T-helper 1 cell treated with Interleukin-12 subunit alpha and Interleukin-12 subunit beta and Interleukin-4 antibody, amounts not matched to agents 30 μg/mL and 1 μg/mL, for 36 hours (primary cell): Measurements from ENCODE around the gene CCNG1.
A peak's percentile ranks its signal among the peaks of the same experiment; 100 is the strongest.
"Not testable (repeated sequence)": the region's sequence is repeated elsewhere in the genome, so short reads cannot be mapped to it uniquely, and the experiment has no call there.

Experiments used
- H3K27ac Mint-ChIP-seq: one replicate; pipeline ENCODE4 v1.8.0; 2021; ENCODE audit warnings: mild to moderate bottlenecking, mixed read lengths
- H3K27me3 Mint-ChIP-seq: one replicate; pipeline ENCODE4 v1.8.0; 2021; ENCODE audit warnings: low read depth, mixed read lengths
- H3K36me3 Mint-ChIP-seq: one replicate; pipeline ENCODE4 v1.8.0; 2021; ENCODE audit warnings: low read depth, mixed read lengths
- H3K4me1 Mint-ChIP-seq: one replicate; pipeline ENCODE4 v1.8.0; 2021; ENCODE audit warnings: low read depth, mixed read lengths
- H3K4me3 Mint-ChIP-seq: one replicate; pipeline ENCODE4 v1.8.0; 2021; ENCODE audit warnings: mild to moderate bottlenecking, moderate library complexity, mixed read lengths
- H3K9me3 Mint-ChIP-seq: one replicate; pipeline ENCODE4 v1.8.0; 2021; ENCODE audit warnings: mixed read lengths

Gene CCNG1

GRCh38 chr5:163426128-163426527 is 11.3 kb upstream of the CCNG1 start:
- H3K4me3 Mint-ChIP-seq, H3K4me1 Mint-ChIP-seq, H3K36me3 Mint-ChIP-seq, H3K27ac Mint-ChIP-seq, H3K27me3 Mint-ChIP-seq, H3K9me3 Mint-ChIP-seq: not testable (repeated sequence)

GRCh38 chr5:163432544-163432943 is 4.9 kb upstream of the CCNG1 start:
- H3K9me3 Mint-ChIP-seq, result no peaks in the 10 kb centered on the region
- no peak overlapping the region for H3K4me3 Mint-ChIP-seq
- no peaks in the 10 kb centered on the region for H3K36me3 Mint-ChIP-seq
- peaks cover 13% of the 10 kb centered on the region for H3K4me1 Mint-ChIP-seq
- H3K27me3 Mint-ChIP-seq, result peaks cover 24% of the 10 kb centered on the region
- no peak overlapping the region for H3K27ac Mint-ChIP-seq

GRCh38 chr5:163433271-163433670 is 4.1 kb upstream of the CCNG1 start:
- Mint-ChIP-seq H3K4me3 (no peak overlapping the region), H3K4me1 (peaks cover 15% of the 10 kb centered on the region), H3K27ac (no peak overlapping the region), H3K27me3 (peaks cover 24% of the 10 kb centered on the region), H3K36me3 (peaks cover 2% of the 10 kb centered on the region), H3K9me3 (no peaks in the 10 kb centered on the region)

- Mint-ChIP-seq H3K27me3 (peaks cover 24% of the 10 kb centered on the region), H3K36me3 (peaks cover 10% of the 10 kb centered on the region), H3K9me3 (no peaks in the 10 kb centered on the region), H3K27ac (no peak overlapping the region), H3K4me1 (peaks cover 24% of the 10 kb centered on the region), H3K4me3 (no peak overlapping the region)
Measured at GRCh38 chr5:163434401-163434866, 3.0 kb upstream of the CCNG1 start.

GRCh38 chr5:163436515-163436914 is 880 bp upstream of the CCNG1 start:
- peaks cover 37% of the 10 kb centered on the region for H3K4me1 Mint-ChIP-seq
- H3K9me3 Mint-ChIP-seq, result no peaks in the 10 kb centered on the region
- peak overlapping the region; percentile 88 for H3K27ac Mint-ChIP-seq

GRCh38 chr5:163437011-163437308 is 435 bp upstream of the CCNG1 start:
- Mint-ChIP-seq H3K27me3 (peaks cover 21% of the 10 kb centered on the region), H3K9me3 (no peaks in the 10 kb centered on the region), H3K27ac (peak overlapping the region; percentile 88), H3K4me3 (peak overlapping the region; percentile 89), H3K36me3 (peaks cover 24% of the 10 kb centered on the region), H3K4me1 (peaks cover 37% of the 10 kb centered on the region)

More at GRCh38 chr5:163436515-163436914, 880 bp upstream of the CCNG1 start:
- peak overlapping the region; percentile 89 for H3K4me3 Mint-ChIP-seq
- peaks cover 23% of the 10 kb centered on the region for H3K36me3 Mint-ChIP-seq
- peaks cover 24% of the 10 kb centered on the region for H3K27me3 Mint-ChIP-seq

GRCh38 chr5:163439092-163439425 is 1.7 kb downstream of the CCNG1 start:
- no peak overlapping the region for H3K27ac Mint-ChIP-seq
- peaks cover 40% of the 10 kb centered on the region for H3K4me1 Mint-ChIP-seq
- H3K27me3 Mint-ChIP-seq, result peaks cover 8% of the 10 kb centered on the region
- H3K36me3 Mint-ChIP-seq, result peaks cover 33% of the 10 kb centered on the region
- peak overlapping the region; percentile 89 for H3K4me3 Mint-ChIP-seq
- no peaks in the 10 kb centered on the region for H3K9me3 Mint-ChIP-seq

GRCh38 chr5:163440954-163441353 is 3.6 kb downstream of the CCNG1 start:
- Mint-ChIP-seq H3K27me3 (no peaks in the 10 kb centered on the region), H3K4me3 (no peak overlapping the region), H3K27ac (no peak overlapping the region), H3K36me3 (peaks cover 36% of the 10 kb centered on the region), H3K4me1 (peaks cover 38% of the 10 kb centered on the region), H3K9me3 (no peaks in the 10 kb centered on the region)

- Mint-ChIP-seq H3K27me3 (no peaks in the 10 kb centered on the region), H3K4me1 (peaks cover 21% of the 10 kb centered on the region), H3K27ac (no peak overlapping the region), H3K9me3 (no peaks in the 10 kb centered on the region), H3K36me3 (peaks cover 51% of the 10 kb centered on the region), H3K4me3 (no peak overlapping the region)
Measured at GRCh38 chr5:163444526-163444925, 7.1 kb downstream of the CCNG1 start.

- H3K27me3 Mint-ChIP-seq, result no peaks in the 10 kb centered on the region
- no peaks in the 10 kb centered on the region for H3K9me3 Mint-ChIP-seq
- no peak overlapping the region for H3K4me3 Mint-ChIP-seq
- H3K27ac Mint-ChIP-seq, result no peak overlapping the region
- H3K4me1 Mint-ChIP-seq, result peaks cover 15% of the 10 kb centered on the region
- H3K36me3 Mint-ChIP-seq, result peaks cover 50% of the 10 kb centered on the region
Measured at GRCh38 chr5:163445345-163445744, 8.0 kb downstream of the CCNG1 start.

GRCh38 chr5:163447191-163447590 is 9.8 kb downstream of the CCNG1 start:
- H3K27me3 Mint-ChIP-seq, result no peaks in the 10 kb centered on the region
- H3K4me1 Mint-ChIP-seq, result peaks cover 8% of the 10 kb centered on the region
- peaks cover 47% of the 10 kb centered on the region for H3K36me3 Mint-ChIP-seq
- no peaks in the 10 kb centered on the region for H3K9me3 Mint-ChIP-seq
- H3K27ac Mint-ChIP-seq, result peak overlapping the region; percentile 6
- H3K4me3 Mint-ChIP-seq, result no peak overlapping the region

GRCh38 chr5:163447875-163448274 is 10.5 kb downstream of the CCNG1 start:
- Mint-ChIP-seq H3K9me3 (no peaks in the 10 kb centered on the region), H3K4me3 (no peak overlapping the region), H3K4me1 (peaks cover 8% of the 10 kb centered on the region), H3K27ac (no peak overlapping the region), H3K27me3 (no peaks in the 10 kb centered on the region), H3K36me3 (peaks cover 44% of the 10 kb centered on the region)

- peaks cover 44% of the 10 kb centered on the region for H3K36me3 Mint-ChIP-seq
- no peak overlapping the region for H3K4me3 Mint-ChIP-seq
- H3K27ac Mint-ChIP-seq, result peak overlapping the region; percentile 7
- H3K9me3 Mint-ChIP-seq, result no peaks in the 10 kb centered on the region
- H3K27me3 Mint-ChIP-seq, result no peaks in the 10 kb centered on the region
- H3K4me1 Mint-ChIP-seq, result peaks cover 9% of the 10 kb centered on the region
Measured at GRCh38 chr5:163448491-163448890, 11.1 kb downstream of the CCNG1 start.

GRCh38 chr5:163451489-163451888 is 14.1 kb downstream of the CCNG1 start:
- Mint-ChIP-seq H3K4me1 (peaks cover 23% of the 10 kb centered on the region), H3K4me3 (no peak overlapping the region), H3K27me3 (no peaks in the 10 kb centered on the region), H3K9me3 (no peaks in the 10 kb centered on the region), H3K27ac (no peak overlapping the region), H3K36me3 (peaks cover 58% of the 10 kb centered on the region)

GRCh38 chr5:163453705-163454104 is 16.3 kb downstream of the CCNG1 start:
- Mint-ChIP-seq H3K9me3 (no peaks in the 10 kb centered on the region), H3K36me3 (peaks cover 49% of the 10 kb centered on the region), H3K27ac (no peak overlapping the region), H3K27me3 (no peaks in the 10 kb centered on the region), H3K4me1 (peaks cover 26% of the 10 kb centered on the region), H3K4me3 (no peak overlapping the region)

GRCh38 chr5:163455406-163455805 is 18.0 kb downstream of the CCNG1 start:
- not testable (repeated sequence) for H3K27me3 Mint-ChIP-seq, H3K9me3 Mint-ChIP-seq, H3K4me3 Mint-ChIP-seq
- peaks cover 36% of the 10 kb centered on the region for H3K36me3 Mint-ChIP-seq
- peak overlapping the region; percentile 62 for H3K27ac Mint-ChIP-seq
- peaks cover 28% of the 10 kb centered on the region for H3K4me1 Mint-ChIP-seq
